Measurements from ENCODE around the gene PTPN22.

PTPN22 gene

DNA sequence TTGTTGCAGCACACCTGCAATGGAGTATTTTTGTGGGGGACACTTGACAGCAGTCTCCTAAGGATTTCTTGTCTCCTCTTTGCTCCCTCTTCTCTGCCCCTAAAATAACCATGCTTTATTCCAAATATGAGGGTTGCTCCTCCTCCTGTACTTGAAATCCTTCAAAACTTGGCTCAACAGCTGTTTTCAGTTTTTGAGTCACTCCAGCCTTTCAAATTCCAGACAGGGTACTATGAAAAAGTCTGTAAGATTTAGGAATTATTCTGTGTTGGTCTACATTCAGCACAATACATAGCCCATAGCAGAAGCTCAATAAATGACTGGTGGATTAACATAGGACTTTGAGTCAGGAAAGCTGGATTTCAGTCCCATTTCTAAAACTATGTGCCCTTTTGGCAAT lies 27.6 kb upstream of the PTPN22 start:
- no peak for DNase-seq (ENCODE audit: low read depth)
- no peak overlapping the region for H3K4me3 ChIP-seq (ENCODE audit: low read depth, low read length)
- TF ChIP-seq, protein P1, sequence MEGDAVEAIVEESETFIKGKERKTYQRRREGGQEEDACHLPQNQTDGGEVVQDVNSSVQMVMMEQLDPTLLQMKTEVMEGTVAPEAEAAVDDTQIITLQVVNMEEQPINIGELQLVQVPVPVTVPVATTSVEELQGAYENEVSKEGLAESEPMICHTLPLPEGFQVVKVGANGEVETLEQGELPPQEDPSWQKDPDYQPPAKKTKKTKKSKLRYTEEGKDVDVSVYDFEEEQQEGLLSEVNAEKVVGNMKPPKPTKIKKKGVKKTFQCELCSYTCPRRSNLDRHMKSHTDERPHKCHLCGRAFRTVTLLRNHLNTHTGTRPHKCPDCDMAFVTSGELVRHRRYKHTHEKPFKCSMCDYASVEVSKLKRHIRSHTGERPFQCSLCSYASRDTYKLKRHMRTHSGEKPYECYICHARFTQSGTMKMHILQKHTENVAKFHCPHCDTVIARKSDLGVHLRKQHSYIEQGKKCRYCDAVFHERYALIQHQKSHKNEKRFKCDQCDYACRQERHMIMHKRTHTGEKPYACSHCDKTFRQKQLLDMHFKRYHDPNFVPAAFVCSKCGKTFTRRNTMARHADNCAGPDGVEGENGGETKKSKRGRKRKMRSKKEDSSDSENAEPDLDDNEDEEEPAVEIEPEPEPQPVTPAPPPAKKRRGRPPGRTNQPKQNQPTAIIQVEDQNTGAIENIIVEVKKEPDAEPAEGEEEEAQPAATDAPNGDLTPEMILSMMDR (conservative IDR thresholded peaks at IDR 0.05; ENCODE audit: low read depth, low read length) = no peak

DNA sequence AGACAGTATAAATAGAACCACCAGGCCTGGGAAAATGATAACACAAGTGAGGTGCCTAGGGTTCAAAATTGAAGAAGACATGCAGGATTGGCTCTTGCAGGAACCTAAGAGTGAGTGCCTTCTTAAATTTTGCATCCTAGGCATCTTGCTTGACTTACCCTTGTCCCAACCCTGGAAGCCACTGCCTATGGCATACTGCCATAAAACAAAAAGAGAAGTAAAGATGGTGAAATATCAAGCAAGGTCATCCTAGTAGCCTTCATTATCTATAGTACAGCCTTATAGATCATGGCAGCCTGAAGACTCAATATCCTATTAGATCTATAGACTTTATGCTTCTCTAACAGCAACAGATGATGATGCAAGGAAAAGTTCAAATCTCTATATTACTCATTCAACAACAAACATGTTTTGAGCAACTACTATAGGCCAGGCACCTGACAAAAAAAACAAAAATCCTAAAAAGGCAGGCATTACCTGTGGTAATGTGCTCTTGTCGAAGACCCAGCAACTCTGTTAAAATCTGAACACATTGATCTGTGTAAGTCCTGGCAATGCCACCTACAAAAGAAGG lies 26.8 kb upstream of the PTPN22 start:
- no peak overlapping the region for H3K4me3 ChIP-seq (ENCODE audit: low read depth, low read length)
- DNase-seq (ENCODE audit: low read depth) = no peak
- TF ChIP-seq, protein P1 (conservative IDR thresholded peaks at IDR 0.05; ENCODE audit: low read depth, low read length) = no peak

DNA sequence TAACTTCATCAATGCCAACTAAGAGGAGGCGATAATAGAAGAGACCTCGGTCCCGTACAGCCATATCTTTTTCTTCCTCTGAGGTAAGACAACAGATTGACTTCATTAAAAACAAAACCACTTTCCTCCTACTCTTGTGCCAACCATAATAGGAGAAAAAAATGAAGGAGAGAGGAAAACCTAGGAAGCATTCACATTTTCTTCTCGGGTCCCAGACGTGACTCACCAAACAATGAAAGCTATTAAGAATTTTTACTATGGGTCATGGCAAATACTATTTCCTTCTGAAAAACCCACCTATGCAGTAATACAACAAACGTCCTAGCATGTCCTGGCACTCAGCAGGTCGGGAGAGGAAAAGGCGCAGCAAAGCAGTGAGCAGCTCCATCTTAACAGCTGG lies 24.4 kb upstream of the PTPN22 start:
- H3K4me3 ChIP-seq (ENCODE audit: low read depth, low read length) = no peak overlapping the region
- TF ChIP-seq, protein P1 (conservative IDR thresholded peaks at IDR 0.05; ENCODE audit: low read depth, low read length) = no peak
- DNase-seq (ENCODE audit: low read depth) = no peak

DNA sequence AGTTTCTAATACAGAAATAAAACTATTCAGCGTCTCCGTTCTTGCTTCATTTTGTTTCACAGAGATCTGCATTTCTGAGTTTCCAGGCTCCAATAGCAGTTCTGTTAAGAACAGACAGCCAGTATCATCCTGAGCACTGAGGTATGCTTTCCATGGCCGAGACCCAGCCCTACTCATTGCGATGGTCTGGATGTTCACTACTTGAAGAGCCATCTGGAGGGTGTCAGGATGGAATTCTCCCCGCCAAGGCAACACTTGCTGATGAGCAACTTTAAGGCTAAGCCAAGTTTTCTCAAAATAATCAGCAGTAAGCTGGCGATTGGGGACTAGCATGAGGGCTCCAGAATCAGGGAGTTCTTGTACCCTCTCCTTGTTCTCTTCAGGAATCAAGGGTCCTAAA lies 23.6 kb upstream of the PTPN22 start:
- DNase-seq (ENCODE audit: low read depth) = no peak
- no peak overlapping the region for H3K4me3 ChIP-seq (ENCODE audit: low read depth, low read length)
- TF ChIP-seq, protein P1 (conservative IDR thresholded peaks at IDR 0.05; ENCODE audit: low read depth, low read length) = no peak

DNA sequence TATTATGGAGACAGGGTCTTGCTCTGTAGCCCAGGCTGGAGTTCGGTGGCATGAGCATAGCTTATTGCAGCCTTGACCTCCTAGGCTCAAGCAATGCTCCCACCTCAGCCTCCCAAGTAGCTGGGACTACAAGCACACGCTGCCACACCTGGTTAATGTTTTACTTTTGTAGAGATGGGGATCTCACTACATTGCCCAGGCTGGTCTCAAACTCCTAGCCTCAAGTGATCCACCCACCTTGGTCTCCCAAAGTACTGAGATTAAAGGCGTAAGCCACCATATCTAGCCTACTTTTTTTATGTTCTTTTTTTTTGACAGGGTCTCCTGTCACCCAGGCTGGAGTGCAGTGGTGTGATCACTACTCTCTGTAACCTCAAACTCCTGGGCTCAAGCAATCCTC lies 21.8 kb upstream of the PTPN22 start:
- TF ChIP-seq, protein P1 (conservative IDR thresholded peaks at IDR 0.05; ENCODE audit: low read depth, low read length) = no peak
- DNase-seq (ENCODE audit: low read depth) = no peak

DNA sequence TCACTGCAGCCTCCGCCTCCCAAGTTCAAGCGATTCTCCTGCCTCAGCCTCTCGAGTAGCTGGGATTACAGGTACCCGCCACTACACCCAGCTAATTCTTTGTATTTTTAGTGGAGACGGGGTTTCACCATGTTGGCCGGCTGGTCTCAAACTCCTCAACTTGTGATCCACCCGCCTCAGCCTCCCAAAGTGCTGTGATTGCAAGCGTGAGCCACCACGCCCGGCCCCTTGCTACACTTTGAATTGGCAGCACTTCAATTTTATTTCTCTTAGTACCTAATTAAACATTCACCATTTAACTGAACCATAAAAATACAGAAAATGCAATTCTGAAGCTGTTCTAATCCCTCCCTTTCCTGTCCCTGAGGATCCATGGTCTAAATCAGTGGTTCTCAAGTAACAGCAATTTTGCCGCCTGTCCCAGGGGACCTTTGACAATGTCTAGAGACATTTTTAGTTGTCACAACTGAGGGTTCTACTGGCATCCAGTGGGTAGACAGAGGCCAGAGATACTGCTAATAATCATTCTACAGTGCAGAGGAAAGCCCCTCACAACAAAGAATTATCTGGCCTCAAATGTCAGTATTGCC lies 20.2 kb upstream of the PTPN22 start:
- DNase-seq (ENCODE audit: low read depth) = no peak
- no peak overlapping the region for H3K4me3 ChIP-seq (ENCODE audit: low read depth, low read length)
- TF ChIP-seq, protein P1 (conservative IDR thresholded peaks at IDR 0.05; ENCODE audit: low read depth, low read length) = no peak

More for the DNA sequence above, 21.8 kb upstream of the PTPN22 start:
- H3K4me3 ChIP-seq (ENCODE audit: low read depth, low read length) = no peak overlapping the region

DNA sequence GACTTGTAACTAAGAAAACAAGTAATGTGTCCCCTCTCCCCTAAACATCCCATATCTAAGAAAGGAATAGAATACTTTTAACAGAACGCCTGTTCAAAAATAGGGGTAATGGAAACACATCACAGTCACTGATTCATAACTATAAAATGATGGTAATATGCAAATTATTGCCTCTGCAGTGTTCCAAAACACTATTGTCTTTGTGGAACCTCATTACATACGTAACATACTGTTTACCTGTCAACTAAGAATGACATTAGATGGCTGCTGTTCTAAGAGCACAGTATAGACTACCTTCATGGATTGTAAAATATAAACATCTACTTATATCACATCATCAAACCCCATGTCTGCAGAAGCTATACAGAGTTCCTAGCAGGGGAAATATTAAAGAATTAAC lies 19.3 kb upstream of the PTPN22 start:
- H3K4me3 ChIP-seq (ENCODE audit: low read depth, low read length) = no peak overlapping the region
- DNase-seq (ENCODE audit: low read depth) = no peak
- TF ChIP-seq, protein P1 (conservative IDR thresholded peaks at IDR 0.05; ENCODE audit: low read depth, low read length) = no peak

Data from choroid plexus epithelial cell (primary cell).